ENCODE data around the gene PLCB4.

The PLCB4 gene

DNA sequence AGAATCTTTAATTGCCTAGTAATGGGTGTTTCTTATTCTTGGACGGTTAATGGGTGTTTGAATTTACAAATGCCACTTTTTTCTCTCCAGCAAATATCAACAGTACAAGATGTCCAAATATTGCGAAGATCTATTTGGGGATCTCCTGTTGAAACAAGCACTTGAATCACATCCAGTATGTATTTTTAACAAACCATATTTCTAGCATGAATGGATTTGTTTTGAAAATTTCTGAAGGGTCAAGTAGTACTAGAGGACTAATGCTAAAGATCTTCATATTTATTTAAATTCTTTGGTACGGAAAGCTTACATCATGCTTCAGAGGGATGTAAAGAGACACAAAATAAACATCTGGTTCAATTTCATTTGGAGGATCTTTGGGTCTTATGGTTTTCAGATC is 321.6 kb downstream of the PLCB4 start:
- no peak for DNase-seq (ENCODE audit: extremely low read depth, low read depth)
- TF ChIP-seq, protein P1, sequence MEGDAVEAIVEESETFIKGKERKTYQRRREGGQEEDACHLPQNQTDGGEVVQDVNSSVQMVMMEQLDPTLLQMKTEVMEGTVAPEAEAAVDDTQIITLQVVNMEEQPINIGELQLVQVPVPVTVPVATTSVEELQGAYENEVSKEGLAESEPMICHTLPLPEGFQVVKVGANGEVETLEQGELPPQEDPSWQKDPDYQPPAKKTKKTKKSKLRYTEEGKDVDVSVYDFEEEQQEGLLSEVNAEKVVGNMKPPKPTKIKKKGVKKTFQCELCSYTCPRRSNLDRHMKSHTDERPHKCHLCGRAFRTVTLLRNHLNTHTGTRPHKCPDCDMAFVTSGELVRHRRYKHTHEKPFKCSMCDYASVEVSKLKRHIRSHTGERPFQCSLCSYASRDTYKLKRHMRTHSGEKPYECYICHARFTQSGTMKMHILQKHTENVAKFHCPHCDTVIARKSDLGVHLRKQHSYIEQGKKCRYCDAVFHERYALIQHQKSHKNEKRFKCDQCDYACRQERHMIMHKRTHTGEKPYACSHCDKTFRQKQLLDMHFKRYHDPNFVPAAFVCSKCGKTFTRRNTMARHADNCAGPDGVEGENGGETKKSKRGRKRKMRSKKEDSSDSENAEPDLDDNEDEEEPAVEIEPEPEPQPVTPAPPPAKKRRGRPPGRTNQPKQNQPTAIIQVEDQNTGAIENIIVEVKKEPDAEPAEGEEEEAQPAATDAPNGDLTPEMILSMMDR (IDR thresholded peaks at IDR 0.05; ENCODE audit: low read depth, low read length), result no peak

DNA sequence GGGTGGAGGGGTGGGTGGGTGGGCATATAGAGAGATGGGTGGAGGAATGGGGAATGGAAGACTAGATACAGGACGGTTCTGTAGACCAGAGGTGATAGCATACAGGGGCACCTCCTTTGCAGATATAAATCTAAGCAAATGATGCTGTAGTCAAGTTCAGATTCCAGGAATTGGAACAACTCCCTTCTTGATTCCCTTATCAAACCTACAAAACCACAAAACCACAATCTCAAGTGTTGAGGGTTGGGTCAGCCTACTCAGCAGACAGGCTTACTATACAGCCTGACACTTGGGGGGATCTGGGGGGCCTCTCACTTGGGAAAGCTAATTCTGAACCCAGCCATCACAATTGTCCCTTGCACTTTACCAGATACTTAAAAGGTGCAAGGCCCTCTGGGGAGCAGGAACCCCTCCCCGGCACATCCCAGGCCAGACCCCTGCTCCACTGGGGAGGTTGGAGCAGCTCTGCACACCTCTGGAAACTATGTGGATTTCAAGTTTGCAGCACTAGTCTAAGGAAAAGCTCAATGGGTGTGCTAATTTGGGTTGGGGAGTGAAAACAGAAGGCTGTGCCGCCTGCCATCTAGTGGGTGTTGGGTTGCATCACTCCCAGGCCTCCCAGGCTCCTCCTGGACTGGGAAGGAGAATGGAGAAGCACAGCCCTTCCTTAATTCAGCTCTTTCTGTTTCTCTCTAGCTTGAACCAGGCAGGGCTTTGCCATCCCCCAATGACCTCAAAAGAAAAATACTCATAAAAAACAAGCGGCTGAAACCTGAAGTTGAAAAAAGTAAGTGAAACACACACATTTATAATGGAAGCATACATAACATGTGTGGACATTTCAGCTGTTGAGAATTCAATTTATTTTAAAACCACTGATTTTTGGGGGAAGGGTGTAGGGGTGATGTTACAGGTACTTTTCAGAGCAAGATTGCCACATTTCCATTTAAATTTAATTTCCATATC is 324.3 kb downstream of the PLCB4 start:
- peak; percentile 43 for DNase-seq (ENCODE audit: extremely low read depth, low read depth)
- TF ChIP-seq, protein P1 (IDR thresholded peaks at IDR 0.05; ENCODE audit: low read depth, low read length), result peak; percentile 93

DNA sequence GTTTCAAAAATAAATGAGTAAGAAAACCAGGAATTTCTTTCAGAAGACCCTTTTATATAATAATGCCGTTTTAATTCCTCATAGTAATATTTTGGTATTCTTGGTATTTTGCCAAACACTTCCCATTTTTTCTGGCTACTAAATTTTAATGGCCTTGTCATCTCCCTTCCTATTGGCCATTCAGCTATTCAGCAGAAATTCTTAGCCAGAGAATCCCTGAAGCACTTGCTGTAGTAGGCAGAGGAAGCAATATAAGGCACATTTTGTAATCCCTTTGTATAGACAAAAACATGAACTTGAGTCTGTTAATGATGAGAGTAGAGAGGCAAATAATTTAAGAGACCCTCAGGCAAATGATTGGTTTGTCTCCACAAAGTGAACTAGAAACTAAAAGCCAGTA is 327.1 kb downstream of the PLCB4 start:
- TF ChIP-seq, protein P1 (IDR thresholded peaks at IDR 0.05; ENCODE audit: low read depth, low read length), result no peak
- no peak for DNase-seq (ENCODE audit: extremely low read depth, low read depth)

DNA sequence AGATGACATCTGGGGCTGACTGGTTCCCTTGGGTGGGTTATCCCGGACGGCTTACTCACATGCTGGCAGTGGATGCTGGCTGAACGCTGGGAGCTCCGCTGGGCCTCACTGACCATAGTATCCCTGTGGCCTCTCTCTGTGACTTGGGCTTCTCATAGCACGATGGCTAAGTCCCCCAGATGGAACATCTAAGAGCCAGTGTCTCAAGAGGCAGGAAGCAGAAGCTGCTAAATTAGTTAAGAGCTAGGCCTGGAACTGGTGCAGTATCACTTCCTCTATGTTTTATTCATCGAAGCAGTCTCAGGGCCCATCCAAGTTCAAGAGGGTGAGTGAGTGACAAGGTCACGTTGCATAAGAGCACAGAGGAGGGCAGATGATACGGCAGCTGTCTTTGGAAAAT is 329.0 kb downstream of the PLCB4 start:
- DNase-seq (ENCODE audit: extremely low read depth, low read depth), result no peak
- TF ChIP-seq, protein P1 (IDR thresholded peaks at IDR 0.05; ENCODE audit: low read depth, low read length), result no peak

DNA sequence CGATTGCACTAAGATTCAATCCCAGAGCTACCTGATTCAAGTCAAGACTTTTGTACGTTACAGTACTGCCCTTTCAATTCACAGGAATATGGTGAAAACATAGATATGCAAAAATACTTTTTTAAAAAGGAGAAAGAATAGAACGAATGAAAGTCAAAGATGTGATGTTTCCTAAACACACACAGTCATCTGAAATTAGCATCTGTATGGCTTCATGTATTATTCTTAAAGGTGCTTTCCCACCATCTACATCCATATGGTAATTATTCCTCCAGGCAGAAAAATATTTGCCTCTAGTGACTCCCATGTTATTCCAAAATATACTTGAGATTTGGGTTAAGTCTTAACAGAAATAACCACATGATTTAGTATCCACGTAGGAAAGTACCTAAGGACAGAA is 330.0 kb downstream of the PLCB4 start:
- DNase-seq (ENCODE audit: extremely low read depth, low read depth), result no peak
- TF ChIP-seq, protein P1 (IDR thresholded peaks at IDR 0.05; ENCODE audit: low read depth, low read length), result no peak

DNA sequence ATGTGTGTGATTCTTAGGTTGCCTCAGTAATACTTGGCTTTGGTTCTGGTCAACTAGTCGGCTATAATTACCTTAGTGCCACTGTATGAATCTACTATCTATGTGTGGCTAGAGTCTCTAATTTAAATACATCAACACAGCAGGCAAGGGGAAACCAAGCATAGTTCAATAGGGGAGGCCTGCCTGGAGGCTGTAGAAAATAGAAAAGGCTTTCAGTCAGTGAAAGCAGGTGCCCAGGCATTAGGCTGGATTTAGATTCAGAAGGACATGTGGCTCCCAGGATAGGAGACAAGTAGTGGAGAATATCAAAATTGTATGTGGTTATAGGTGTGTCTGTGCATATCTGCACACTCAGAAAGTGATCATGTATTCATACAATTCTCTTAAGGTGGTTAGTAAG is 330.4 kb downstream of the PLCB4 start:
- DNase-seq (ENCODE audit: extremely low read depth, low read depth), result no peak
- TF ChIP-seq, protein P1 (IDR thresholded peaks at IDR 0.05; ENCODE audit: low read depth, low read length), result no peak
